GM13976 (cell line): ENCODE measurements around the gene CALN1.

ENCODE experiments used
- DNase-seq: peaks from one replicate; pipeline ENCODE4 v3.0.0; 2012; ENCODE audit warnings: low spot score
- in situ Hi-C: fragments of 300-500 bp; cut with MboI; formaldehyde crosslinking; loops from one replicate; pipeline ENCODE4 v1.12.0; 2022; ENCODE audit warnings: low sequenced_read_pairs, mixed read lengths, inconsistent platforms; ENCODE audit not compliant: unreplicated experiment
- TF ChIP-seq, protein P1 (sequence below): IDR thresholded peaks from 2 replicates; pipeline ENCODE4 v1.5.1; 2012; ENCODE audit warnings: borderline replicate concordance, mild to moderate bottlenecking; ENCODE audit not compliant: insufficient read depth; ENCODE audit errors: extremely low read depth, missing control alignments, control extremely low read depth

Gene CALN1

DNA sequence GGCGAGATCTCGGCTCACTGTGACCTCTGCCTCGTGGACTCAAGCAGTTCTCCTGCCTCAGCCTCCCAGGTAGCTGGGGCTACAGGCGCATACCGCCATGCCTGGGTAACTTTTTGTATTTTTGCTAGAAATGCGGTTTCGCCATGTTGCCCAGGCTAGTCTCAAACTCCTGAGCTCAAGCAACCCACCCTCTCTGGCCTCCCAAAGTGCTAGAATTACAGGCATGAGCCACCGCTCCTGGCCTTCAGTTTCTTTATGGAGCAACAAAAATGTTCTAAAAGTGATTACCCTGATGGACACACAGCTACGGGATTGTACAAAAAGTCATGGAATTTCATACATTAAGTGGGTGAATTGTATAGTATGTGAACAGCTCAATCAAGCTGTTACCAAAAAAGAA is 216.0 kb downstream of the CALN1 start:
- in situ Hi-C loops, result no loop called here
- TF ChIP-seq, protein P1, sequence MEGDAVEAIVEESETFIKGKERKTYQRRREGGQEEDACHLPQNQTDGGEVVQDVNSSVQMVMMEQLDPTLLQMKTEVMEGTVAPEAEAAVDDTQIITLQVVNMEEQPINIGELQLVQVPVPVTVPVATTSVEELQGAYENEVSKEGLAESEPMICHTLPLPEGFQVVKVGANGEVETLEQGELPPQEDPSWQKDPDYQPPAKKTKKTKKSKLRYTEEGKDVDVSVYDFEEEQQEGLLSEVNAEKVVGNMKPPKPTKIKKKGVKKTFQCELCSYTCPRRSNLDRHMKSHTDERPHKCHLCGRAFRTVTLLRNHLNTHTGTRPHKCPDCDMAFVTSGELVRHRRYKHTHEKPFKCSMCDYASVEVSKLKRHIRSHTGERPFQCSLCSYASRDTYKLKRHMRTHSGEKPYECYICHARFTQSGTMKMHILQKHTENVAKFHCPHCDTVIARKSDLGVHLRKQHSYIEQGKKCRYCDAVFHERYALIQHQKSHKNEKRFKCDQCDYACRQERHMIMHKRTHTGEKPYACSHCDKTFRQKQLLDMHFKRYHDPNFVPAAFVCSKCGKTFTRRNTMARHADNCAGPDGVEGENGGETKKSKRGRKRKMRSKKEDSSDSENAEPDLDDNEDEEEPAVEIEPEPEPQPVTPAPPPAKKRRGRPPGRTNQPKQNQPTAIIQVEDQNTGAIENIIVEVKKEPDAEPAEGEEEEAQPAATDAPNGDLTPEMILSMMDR, result no peak
- DNase-seq, result no peak

DNA sequence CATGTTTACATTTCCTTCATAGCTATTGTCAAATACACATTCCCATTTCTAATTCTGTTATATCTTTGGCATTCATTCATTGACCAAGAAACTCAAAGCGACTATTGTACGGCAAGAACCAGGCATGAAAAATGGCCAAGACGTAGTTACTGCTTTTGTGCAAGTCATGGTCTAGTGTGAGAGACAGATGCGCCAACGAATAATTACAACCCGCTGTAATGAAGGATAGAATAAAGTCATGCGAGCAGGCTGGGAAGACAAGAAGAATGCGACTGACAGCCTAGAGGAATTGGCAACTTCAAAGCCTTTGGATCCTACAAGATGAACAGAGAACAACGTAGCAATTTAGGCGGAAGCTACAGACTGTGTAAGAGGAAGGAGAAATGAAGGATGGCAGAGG is 221.2 kb downstream of the CALN1 start:
- TF ChIP-seq, protein P1, result no peak
- DNase-seq, result no peak
- in situ Hi-C loops, result no loop called here

DNA sequence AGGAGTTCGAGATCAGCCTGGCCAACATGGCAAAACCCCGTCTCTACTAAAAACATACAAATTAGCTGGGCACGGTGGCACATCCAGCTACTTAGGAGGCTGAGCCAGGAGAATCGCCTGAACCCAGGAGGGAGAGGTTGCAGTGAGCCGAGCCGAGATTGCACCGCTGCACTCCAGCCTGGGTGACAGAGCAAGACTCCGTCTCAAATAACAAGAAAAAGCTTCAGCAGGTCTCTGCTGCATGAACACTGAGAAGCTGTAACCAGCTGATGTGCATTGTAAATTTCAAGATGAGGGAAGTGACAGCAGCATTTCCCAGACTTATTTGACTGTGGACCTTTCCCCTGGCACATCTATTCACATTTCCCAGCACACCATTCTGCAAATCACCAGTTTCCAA is 222.0 kb downstream of the CALN1 start:
- no peak for DNase-seq
- TF ChIP-seq, protein P1, result no peak
- in situ Hi-C loops, result no loop called here

DNA sequence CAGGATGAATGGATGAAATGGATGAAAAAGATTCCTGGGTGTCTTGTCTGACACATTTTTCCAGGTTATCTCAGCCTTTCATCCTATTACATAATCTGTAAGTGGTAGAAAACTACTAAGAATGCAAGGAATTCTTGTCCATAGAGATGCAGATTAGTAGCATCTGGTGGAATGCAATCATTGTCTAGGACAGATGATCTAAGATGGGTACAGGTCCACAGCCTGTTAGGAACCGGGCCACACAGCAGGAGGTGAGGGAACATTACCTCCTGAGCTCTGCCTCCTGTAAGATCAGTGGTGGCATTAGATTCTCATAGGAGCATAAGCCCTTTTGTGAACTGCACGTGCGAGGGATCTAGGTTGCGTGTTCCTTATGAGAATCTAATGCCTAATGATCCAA is 225.0 kb downstream of the CALN1 start:
- DNase-seq, result no peak
- TF ChIP-seq, protein P1, result no peak

DNA sequence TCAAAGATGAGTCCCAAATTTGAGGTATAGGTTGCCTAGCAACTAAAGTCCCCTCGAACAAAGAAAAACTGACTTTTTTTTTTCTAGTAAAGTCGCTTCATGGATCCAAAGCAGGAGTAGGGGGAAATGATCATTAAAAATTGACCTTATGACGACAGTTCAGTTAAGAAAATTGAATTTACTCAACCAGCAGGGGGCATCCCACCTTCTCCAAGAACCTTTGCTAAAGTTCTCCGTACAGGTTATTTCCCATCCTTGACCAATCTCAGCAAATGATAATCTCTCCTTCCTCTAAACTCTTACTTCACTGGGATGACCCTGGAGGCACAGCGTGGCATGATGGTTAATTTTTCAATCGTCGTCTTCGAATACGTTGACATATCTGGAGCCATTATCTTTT is 228.3 kb downstream of the CALN1 start:
- in situ Hi-C loops, result no loop called here
- TF ChIP-seq, protein P1, result no peak
- no peak for DNase-seq

More for the DNA sequence above, 225.0 kb downstream of the CALN1 start:
- in situ Hi-C loops, result no loop called here

DNA sequence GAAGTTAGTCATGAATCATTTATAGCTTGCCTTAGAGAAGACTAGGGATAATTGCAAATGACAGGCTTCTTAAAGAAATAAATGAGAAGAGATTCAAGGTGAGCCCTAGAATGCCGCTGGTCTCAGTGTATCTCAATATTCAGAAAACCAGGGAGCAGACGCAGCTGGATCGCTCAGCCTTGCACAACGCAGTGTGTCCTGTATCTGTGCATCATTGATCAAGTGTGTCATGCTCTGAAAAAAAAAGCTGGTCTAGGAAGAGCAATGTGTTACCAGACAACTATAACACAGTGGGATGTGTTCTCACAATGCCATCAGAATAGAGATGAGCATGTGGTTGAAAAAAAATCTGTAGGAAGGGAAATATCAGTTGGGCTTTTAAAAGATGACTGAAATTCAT is 230.1 kb downstream of the CALN1 start:
- TF ChIP-seq, protein P1, result no peak
- no peak for DNase-seq
- in situ Hi-C loops, result no loop called here

DNA sequence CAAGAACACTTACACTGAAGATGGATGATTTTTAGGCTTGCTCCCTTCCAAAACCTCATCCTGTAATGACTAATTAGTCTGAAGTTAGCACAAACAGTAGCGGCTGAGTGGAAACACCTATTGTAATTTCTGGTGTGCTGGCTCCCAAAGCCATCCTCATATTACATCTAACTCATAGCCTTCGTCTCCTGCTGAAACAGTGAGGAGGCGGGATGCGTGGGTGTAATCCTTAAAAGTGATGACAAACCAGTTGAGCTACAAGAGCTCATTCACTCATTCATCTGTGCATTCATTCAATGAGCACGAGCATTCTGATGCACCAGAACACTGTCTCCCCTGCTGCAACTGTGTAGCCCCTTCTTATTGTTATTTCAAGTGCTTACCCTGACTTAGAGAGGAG is 235.3 kb downstream of the CALN1 start:
- no peak for DNase-seq
- TF ChIP-seq, protein P1, result no peak
- in situ Hi-C loops, result no loop called here
